ENCODE data around the gene SPATA6.
A peak's percentile ranks its signal among the peaks of the same experiment; 100 is the strongest.

SPATA6 gene

GRCh38 chr1:48430832-48431231 lies 41.2 kb downstream of the SPATA6 start:
- TF ChIP-seq CTCF (IDR thresholded peaks at IDR 0.05; ENCODE audit: low read depth, low read length) = no peak
- no peak overlapping the region for H3K4me3 ChIP-seq (replicated peaks in 1 of 2; ENCODE audit: low read depth in 2 of 2, low read length in 2 of 2)
- no peak for DNase-seq (ENCODE audit: low read depth in 2 of 2)

GRCh38 chr1:48422009-48422408 lies 50.0 kb downstream of the SPATA6 start:
- H3K4me3 ChIP-seq (replicated peaks in 1 of 2; ENCODE audit: low read depth in 2 of 2, low read length in 2 of 2) = no peak overlapping the region
- DNase-seq (ENCODE audit: low read depth in 2 of 2) = no peak
- TF ChIP-seq CTCF (IDR thresholded peaks at IDR 0.05; ENCODE audit: low read depth, low read length) = no peak

GRCh38 chr1:48418742-48419141 lies 53.3 kb downstream of the SPATA6 start:
- no peak overlapping the region for H3K4me3 ChIP-seq (replicated peaks in 1 of 2; ENCODE audit: low read depth in 2 of 2, low read length in 2 of 2)
- TF ChIP-seq CTCF (IDR thresholded peaks at IDR 0.05; ENCODE audit: low read depth, low read length) = no peak
- no peak for DNase-seq (ENCODE audit: low read depth in 2 of 2)

- no peak for DNase-seq (ENCODE audit: low read depth in 2 of 2)
- no peak overlapping the region for H3K4me3 ChIP-seq (replicated peaks in 1 of 2; ENCODE audit: low read depth in 2 of 2, low read length in 2 of 2)
- TF ChIP-seq CTCF (IDR thresholded peaks at IDR 0.05; ENCODE audit: low read depth, low read length) = no peak
These were observed 57.0 kb downstream of the SPATA6 start for GRCh38 chr1:48415050-48415449.

GRCh38 chr1:48414264-48414663 lies 57.7 kb downstream of the SPATA6 start:
- DNase-seq (ENCODE audit: low read depth in 2 of 2) = peak; percentile 11 to 39
- no peak for TF ChIP-seq CTCF (IDR thresholded peaks at IDR 0.05; ENCODE audit: low read depth, low read length)
- H3K4me3 ChIP-seq (replicated peaks in 1 of 2; ENCODE audit: low read depth in 2 of 2, low read length in 2 of 2) = no peak overlapping the region

GRCh38 chr1:48405940-48406339 lies 66.1 kb downstream of the SPATA6 start:
- TF ChIP-seq CTCF (IDR thresholded peaks at IDR 0.05; ENCODE audit: low read depth, low read length) = no peak
- H3K4me3 ChIP-seq (replicated peaks in 1 of 2; ENCODE audit: low read depth in 2 of 2, low read length in 2 of 2) = no peak overlapping the region
- no peak for DNase-seq (ENCODE audit: low read depth in 2 of 2)

- H3K4me3 ChIP-seq (replicated peaks in 1 of 2; ENCODE audit: low read depth in 2 of 2, low read length in 2 of 2) = no peak overlapping the region
- peak; percentile 3 to 6 for DNase-seq (ENCODE audit: low read depth in 2 of 2)
- no peak for TF ChIP-seq CTCF (IDR thresholded peaks at IDR 0.05; ENCODE audit: low read depth, low read length)
These were observed 66.6 kb downstream of the SPATA6 start for GRCh38 chr1:48405400-48405799.

All from cardiac fibroblast (primary cell).